Measurements from ENCODE around the gene PDX1. TPM values are rescaled to one million over a fixed set of nuclear protein-coding genes. Genes with fewer than 3 reads are reported as not detected.
"Not testable (repeated sequence)": the region's sequence is repeated elsewhere in the genome, so short reads cannot be mapped to it uniquely, and the experiment has no call there.

Gene PDX1
- total RNA-seq, 5 donors from 2014 or later (not counting 1 experiment from before 2014, with no cell fraction given): not detected

DNA sequence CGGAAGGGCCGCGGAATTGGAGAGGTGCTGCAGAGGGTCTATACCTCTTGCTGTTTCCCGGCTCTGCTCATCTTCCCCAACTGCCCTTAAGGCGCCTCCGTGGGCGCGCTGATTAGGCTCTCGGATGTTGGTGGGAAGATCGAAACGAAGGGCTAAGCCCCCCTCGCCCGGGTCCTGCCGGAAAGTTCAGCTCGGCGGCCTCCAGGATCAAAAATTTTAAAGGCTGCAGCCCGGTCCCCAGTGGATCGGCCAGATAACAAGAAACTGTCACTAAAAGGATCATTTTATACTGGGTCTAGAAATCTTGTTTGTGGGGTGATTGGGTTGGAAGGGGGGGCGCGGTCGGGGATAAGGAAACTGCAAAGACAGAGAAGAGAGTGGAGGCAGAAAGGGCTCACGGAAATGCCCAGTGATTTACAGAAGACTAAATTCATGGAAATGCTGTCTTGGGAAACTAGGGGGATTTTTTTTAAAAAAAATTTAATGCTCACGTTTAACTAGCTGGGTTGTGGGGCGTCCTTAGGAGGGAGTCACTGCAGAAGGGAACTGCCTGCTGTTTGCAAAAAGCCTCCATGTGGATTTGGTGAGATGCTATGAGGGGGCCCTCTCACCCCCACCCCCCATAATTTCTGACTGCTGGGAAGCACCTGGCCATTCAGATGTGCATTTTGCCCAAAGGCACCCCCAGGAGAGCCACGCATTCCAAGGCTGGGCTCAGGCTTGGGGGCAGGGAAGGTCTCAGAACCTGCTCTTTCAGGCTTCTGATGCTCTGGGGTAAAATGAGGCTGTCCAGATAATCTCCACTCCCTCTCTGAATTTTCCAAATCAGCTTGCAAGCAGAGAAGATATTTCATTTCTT, 41.7 kb downstream of the PDX1 start:
- H3K27ac Mint-ChIP-seq: no peak overlapping the region
- peaks cover 4 to 20% (median 18%) of the 10 kb centered on the region in 3 donors for H3K4me1 Mint-ChIP-seq
- Histone ChIP-seq H3K27ac (ENCODE audit: low read length) (no peak overlapping the region), H3K4me3 (ENCODE audit: control insufficient read depth in 1 of 2, extremely low read depth in 1 of 2, low read length in 1 of 2) (peak overlapping the region in 1 of 2 donors; percentile 53), H3K36me3 (ENCODE audit: control insufficient read depth in 2 of 2, extremely low read depth in 1 of 2, insufficient read depth in 1 of 2, low read length in 1 of 2) (no peaks in the 10 kb centered on the region), H3K9me3 (no peaks in the 10 kb centered on the region), H3K27me3 (replicated peaks in 1 of 2; ENCODE audit: control insufficient read depth in 2 of 2, extremely low read depth in 1 of 2, insufficient read depth in 2 of 2, low read length in 1 of 2) (peaks cover 23 to 75% of the 10 kb centered on the region in 2 experiments), H3K4me1 (ENCODE audit: control insufficient read depth in 1 of 2, extremely low read depth in 1 of 2, insufficient read depth in 2 of 2, low read length in 2 of 2) (peaks cover 0 to 16% of the 10 kb centered on the region in 2 experiments)
- ATAC-seq (replicated peaks in 1 of 4) (no peak), DNase-seq (no peak)
- 4% methylated on average over 14 of the region's 25 CpGs for WGBS (ENCODE audit: insufficient coverage)
- H3K27me3 Mint-ChIP-seq: peaks cover 50 to 88% of the 10 kb centered on the region in 2 donors
- H3K4me3 Mint-ChIP-seq: peak overlapping the region in 1 of 3 donors; percentile 56
- POLR2A ChIA-PET: no interaction called here
- CTCF ChIA-PET: interaction anchor here in 1 of 2 donors (0.6 kb wide), 1 partner anchor 38 kb away, joined by 5 read pairs; no protein-coding TSS in a partner anchor
- no peaks in the 10 kb centered on the region for H3K9me3 Mint-ChIP-seq
- H3K36me3 Mint-ChIP-seq: no peaks in the 10 kb centered on the region

DNA sequence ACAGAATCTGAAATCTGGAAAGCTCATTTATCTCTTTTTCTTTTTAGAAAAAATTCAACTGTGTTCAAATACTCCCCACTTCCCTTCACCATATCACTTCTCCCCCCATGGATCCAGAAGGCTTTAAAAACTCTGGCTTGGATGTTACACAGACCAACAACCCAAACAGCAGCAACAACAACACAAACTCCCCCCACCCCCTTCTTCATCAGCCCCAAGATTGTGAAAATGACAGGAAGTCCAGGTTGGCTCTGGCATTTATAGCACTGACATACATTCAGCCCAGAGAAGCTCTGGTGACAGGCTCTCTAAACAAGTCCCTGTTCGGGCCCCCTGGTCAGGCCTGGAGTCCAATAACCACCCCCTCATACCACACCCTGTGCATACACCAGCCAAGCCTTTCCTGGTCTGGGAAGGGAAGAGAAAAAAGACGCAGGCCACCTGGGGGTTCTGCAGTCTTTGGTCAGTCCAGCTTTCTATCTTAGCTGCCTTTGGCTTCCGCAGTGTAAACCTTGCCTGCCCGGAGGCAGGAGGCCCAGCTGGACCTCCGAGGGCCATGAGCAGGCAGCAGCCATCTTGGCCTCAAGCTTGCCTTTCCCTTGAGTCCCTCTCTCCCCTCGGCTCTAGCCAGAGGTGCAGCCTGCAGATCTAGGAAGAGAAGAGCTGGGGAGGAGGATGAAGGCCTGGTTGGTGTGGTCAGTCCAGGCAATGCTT, 42.5 kb downstream of the PDX1 start:
- ATAC-seq (replicated peaks in 1 of 4) (no peak), DNase-seq (no peak)
- Mint-ChIP-seq H3K9me3 (no peaks in the 10 kb centered on the region), H3K27ac (no peak overlapping the region), H3K4me3 (no peak overlapping the region), H3K27me3 (peaks cover 49 to 87% of the 10 kb centered on the region in 2 donors), H3K4me1 (peaks cover 4 to 23% (median 21%) of the 10 kb centered on the region in 3 donors), H3K36me3 (no peaks in the 10 kb centered on the region)
- Histone ChIP-seq H3K4me3 (ENCODE audit: control insufficient read depth in 1 of 2, extremely low read depth in 1 of 2, low read length in 1 of 2) (no peak overlapping the region), H3K27me3 (replicated peaks in 1 of 2; ENCODE audit: control insufficient read depth in 2 of 2, extremely low read depth in 1 of 2, insufficient read depth in 2 of 2, low read length in 1 of 2) (peaks cover 17 to 83% of the 10 kb centered on the region in 2 experiments), H3K36me3 (ENCODE audit: control insufficient read depth in 2 of 2, extremely low read depth in 1 of 2, insufficient read depth in 1 of 2, low read length in 1 of 2) (no peaks in the 10 kb centered on the region), H3K4me1 (ENCODE audit: control insufficient read depth in 1 of 2, extremely low read depth in 1 of 2, insufficient read depth in 2 of 2, low read length in 2 of 2) (peaks cover 0 to 20% of the 10 kb centered on the region in 2 experiments), H3K9me3 (no peaks in the 10 kb centered on the region), H3K27ac (ENCODE audit: low read length) (no peak overlapping the region)
- ChIA-PET CTCF (interaction anchor here in 1 of 2 donors (0.6 kb wide), 1 partner anchor 39 kb away, joined by 5 read pairs; no protein-coding TSS in a partner anchor), POLR2A (no interaction called here)
- WGBS (ENCODE audit: insufficient coverage): 69% methylated on average over 4 of the region's 6 CpGs

DNA sequence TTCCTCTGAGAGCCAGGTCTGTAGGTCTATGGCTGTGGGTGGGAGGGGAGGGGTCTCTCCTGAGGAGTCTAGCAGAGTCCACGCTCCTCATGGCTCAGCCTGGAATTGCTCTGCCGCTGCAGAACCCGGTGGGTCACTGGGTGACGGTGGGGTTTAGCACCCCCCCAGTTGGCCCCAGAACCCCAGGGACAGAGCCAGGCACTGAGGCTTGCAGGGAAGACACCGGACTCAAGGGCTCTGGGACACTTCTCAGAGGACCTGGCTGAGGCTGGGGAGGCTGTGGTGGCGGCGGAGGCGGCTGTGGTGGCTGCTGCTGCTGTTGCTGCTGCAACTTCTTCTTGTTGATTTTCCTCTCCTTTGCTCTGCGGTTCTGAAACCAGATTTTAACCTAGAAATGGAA, 43.2 kb downstream of the PDX1 start:
- H3K27me3 ChIP-seq (replicated peaks in 1 of 2; ENCODE audit: control insufficient read depth in 2 of 2, extremely low read depth in 1 of 2, insufficient read depth in 2 of 2, low read length in 1 of 2): peaks cover 17 to 85% of the 10 kb centered on the region in 2 experiments
- no peaks in the 10 kb centered on the region for H3K9me3 ChIP-seq
- Mint-ChIP-seq H3K27ac (no peak overlapping the region), H3K9me3 (no peaks in the 10 kb centered on the region), H3K27me3 (peaks cover 53 to 87% of the 10 kb centered on the region in 2 donors), H3K4me1 (peaks cover 11 to 30% (median 27%) of the 10 kb centered on the region in 3 donors), H3K4me3 (no peak overlapping the region), H3K36me3 (no peaks in the 10 kb centered on the region)
- POLR2A ChIA-PET: no interaction called here
- ATAC-seq (replicated peaks in 1 of 4) (no peak), DNase-seq (no peak)
- H3K4me1 ChIP-seq (ENCODE audit: control insufficient read depth in 1 of 2, extremely low read depth in 1 of 2, insufficient read depth in 2 of 2, low read length in 2 of 2): peaks cover 0 to 26% of the 10 kb centered on the region in 2 experiments
- no peak overlapping the region for H3K4me3 ChIP-seq (ENCODE audit: control insufficient read depth in 1 of 2, extremely low read depth in 1 of 2, low read length in 1 of 2)
- H3K27ac ChIP-seq (ENCODE audit: low read length): no peak overlapping the region
- 64% methylated on average over 7 of the region's 9 CpGs for whole genome bisulfite sequencing (ENCODE audit: insufficient coverage)
- CTCF ChIA-PET: no interaction called here
- H3K36me3 ChIP-seq (ENCODE audit: control insufficient read depth in 2 of 2, extremely low read depth in 1 of 2, insufficient read depth in 1 of 2, low read length in 1 of 2): no peaks in the 10 kb centered on the region

DNA sequence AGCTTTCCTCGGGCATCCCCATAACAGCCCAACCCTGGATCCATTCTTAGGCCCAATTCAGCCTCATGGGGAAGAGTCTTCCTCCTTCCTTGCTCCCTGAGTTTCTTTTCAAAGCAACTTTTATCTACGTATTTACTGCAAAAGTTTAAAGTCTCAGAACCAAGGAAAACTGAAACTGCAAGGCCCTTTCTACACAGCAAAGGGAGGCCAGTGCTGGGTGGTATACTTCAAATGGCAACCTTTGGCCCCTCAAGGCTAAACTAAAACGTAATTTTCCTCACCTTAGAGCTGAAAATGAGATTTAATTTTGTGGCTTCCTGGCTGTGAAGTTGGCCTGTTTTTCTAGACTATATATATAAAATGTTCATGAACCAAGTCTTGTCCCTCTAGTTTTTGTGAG, 43.7 kb downstream of the PDX1 start:
- Mint-ChIP-seq H3K36me3 (no peaks in the 10 kb centered on the region), H3K27me3 (peaks cover 52 to 83% of the 10 kb centered on the region in 2 donors), H3K4me3 (no peak overlapping the region), H3K4me1 (peaks cover 12 to 31% (median 29%) of the 10 kb centered on the region in 3 donors), H3K9me3 (no peaks in the 10 kb centered on the region), H3K27ac (no peak overlapping the region)
- H3K27me3 ChIP-seq (replicated peaks in 1 of 2; ENCODE audit: control insufficient read depth in 2 of 2, extremely low read depth in 1 of 2, insufficient read depth in 2 of 2, low read length in 1 of 2): peaks cover 17 to 83% of the 10 kb centered on the region in 2 experiments
- no peak for DNase-seq
- WGBS (ENCODE audit: insufficient coverage): 80% methylated on average over 1 of the region's 3 CpGs
- ChIA-PET CTCF (interaction anchor here in 1 of 2 donors (0.7 kb wide), 1 partner anchor 1930 kb away, joined by 3 read pairs; no protein-coding TSS in a partner anchor), POLR2A (no interaction called here)
- no peak for ATAC-seq (replicated peaks in 1 of 4)
- no peaks in the 10 kb centered on the region for H3K36me3 ChIP-seq (ENCODE audit: control insufficient read depth in 2 of 2, extremely low read depth in 1 of 2, insufficient read depth in 1 of 2, low read length in 1 of 2)
- H3K9me3 ChIP-seq: no peaks in the 10 kb centered on the region
- H3K27ac ChIP-seq (ENCODE audit: low read length): no peak overlapping the region
- H3K4me3 ChIP-seq (ENCODE audit: control insufficient read depth in 1 of 2, extremely low read depth in 1 of 2, low read length in 1 of 2): no peak overlapping the region
- H3K4me1 ChIP-seq (ENCODE audit: control insufficient read depth in 1 of 2, extremely low read depth in 1 of 2, insufficient read depth in 2 of 2, low read length in 2 of 2): peaks cover 0 to 29% of the 10 kb centered on the region in 2 experiments

DNA sequence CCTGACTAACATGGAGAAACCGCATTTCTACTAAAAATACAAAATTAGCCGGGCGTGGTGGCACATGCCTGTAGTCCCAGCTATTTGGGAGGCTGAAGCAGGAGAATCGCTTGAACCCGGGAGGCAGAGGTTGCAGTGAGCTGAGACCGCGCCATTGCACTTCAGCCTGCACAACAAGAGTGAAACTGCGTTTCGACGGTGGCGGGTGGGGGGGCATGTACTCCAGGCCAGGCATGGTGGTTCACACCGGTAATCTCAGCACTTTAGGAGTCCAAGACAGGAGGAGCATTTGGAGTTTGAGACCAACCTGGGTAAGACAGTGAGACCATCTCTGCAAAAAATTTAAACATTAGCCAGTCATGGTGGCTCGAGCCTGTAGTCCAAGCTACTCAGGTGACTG, 44.4 kb downstream of the PDX1 start:
- ChIA-PET CTCF (interaction anchor here in 1 of 2 donors (0.6 to 0.7 kb wide), 2 partner anchors 8 to 1931 kb away, joined by 3 to 7 read pairs; no protein-coding TSS in a partner anchor), POLR2A (interaction anchor here in 1 of 2 donors (0.6 kb wide), 1 partner anchor 849 kb away, joined by 3 read pairs; no protein-coding TSS in a partner anchor)
- not testable (repeated sequence) for ATAC-seq (replicated peaks in 1 of 4); H3K36me3 ChIP-seq (ENCODE audit: control insufficient read depth in 2 of 2, extremely low read depth in 1 of 2, insufficient read depth in 1 of 2, low read length in 1 of 2); H3K27ac ChIP-seq (ENCODE audit: low read length); H3K4me3 Mint-ChIP-seq; DNase-seq; H3K27ac Mint-ChIP-seq; H3K9me3 Mint-ChIP-seq; H3K4me3 ChIP-seq (ENCODE audit: control insufficient read depth in 1 of 2, extremely low read depth in 1 of 2, low read length in 1 of 2); H3K9me3 ChIP-seq; H3K36me3 Mint-ChIP-seq
- peaks cover 48 to 79% of the 10 kb centered on the region in 2 donors for H3K27me3 Mint-ChIP-seq
- peaks cover 14 to 33% (median 30%) of the 10 kb centered on the region in 3 donors for H3K4me1 Mint-ChIP-seq
- Histone ChIP-seq H3K4me1 (ENCODE audit: control insufficient read depth in 1 of 2, extremely low read depth in 1 of 2, insufficient read depth in 2 of 2, low read length in 2 of 2) (peaks cover 0 to 29% of the 10 kb centered on the region in 2 experiments), H3K27me3 (replicated peaks in 1 of 2; ENCODE audit: control insufficient read depth in 2 of 2, extremely low read depth in 1 of 2, insufficient read depth in 2 of 2, low read length in 1 of 2) (peaks cover 17 to 85% of the 10 kb centered on the region in 2 experiments)
- 69% methylated on average over 12 of the region's 13 CpGs for WGBS (ENCODE audit: insufficient coverage)

DNA sequence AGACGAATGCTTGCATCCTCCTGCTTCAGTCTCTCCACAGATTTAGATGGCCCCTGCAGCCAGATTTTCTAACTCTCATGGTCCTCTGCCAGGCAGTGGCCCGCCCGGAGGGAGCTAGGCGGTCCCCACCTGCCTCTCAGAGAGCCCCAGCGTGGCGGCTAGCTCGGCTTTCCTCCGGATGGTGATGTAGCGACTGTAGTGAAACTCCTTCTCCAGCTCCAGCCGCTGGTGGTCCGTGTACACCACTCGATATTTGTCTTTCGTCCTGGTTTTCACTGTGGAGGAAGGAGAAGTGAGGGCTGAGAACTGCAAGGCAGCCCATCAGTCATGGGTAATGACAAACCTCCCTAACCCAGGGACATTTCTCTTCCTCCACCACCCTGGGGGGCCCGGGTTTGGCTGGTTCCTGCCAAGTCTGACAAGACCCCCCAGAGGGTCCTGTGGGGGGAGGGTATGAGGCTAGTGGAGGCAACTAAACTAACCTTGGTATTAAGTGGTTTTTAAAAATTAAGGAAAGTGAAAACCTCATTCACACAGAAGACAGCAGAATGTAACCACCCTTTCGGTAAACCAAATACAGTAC, 45.0 kb downstream of the PDX1 start:
- H3K27me3 Mint-ChIP-seq: peaks cover 53 to 80% of the 10 kb centered on the region in 2 donors
- no peaks in the 10 kb centered on the region for H3K36me3 Mint-ChIP-seq
- Histone ChIP-seq H3K27ac (ENCODE audit: low read length) (no peak overlapping the region), H3K4me1 (ENCODE audit: control insufficient read depth in 1 of 2, extremely low read depth in 1 of 2, insufficient read depth in 2 of 2, low read length in 2 of 2) (peaks cover 0 to 29% of the 10 kb centered on the region in 2 experiments), H3K36me3 (ENCODE audit: control insufficient read depth in 2 of 2, extremely low read depth in 1 of 2, insufficient read depth in 1 of 2, low read length in 1 of 2) (no peaks in the 10 kb centered on the region), H3K27me3 (replicated peaks in 1 of 2; ENCODE audit: control insufficient read depth in 2 of 2, extremely low read depth in 1 of 2, insufficient read depth in 2 of 2, low read length in 1 of 2) (peaks cover 19 to 85% of the 10 kb centered on the region in 2 experiments), H3K4me3 (ENCODE audit: control insufficient read depth in 1 of 2, extremely low read depth in 1 of 2, low read length in 1 of 2) (no peak overlapping the region), H3K9me3 (no peaks in the 10 kb centered on the region)
- ATAC-seq (replicated peaks in 1 of 4) (no peak), DNase-seq (no peak)
- ChIA-PET CTCF (interaction anchor here in 1 of 2 donors (0.6 kb wide), 1 partner anchor 9 kb away, joined by 7 read pairs; no protein-coding TSS in a partner anchor), POLR2A (interaction anchor here in 1 of 2 donors (0.6 kb wide), 1 partner anchor 848 kb away, joined by 3 read pairs; no protein-coding TSS in a partner anchor)
- H3K27ac Mint-ChIP-seq: no peak overlapping the region
- H3K4me1 Mint-ChIP-seq: peaks cover 21 to 37% (median 36%) of the 10 kb centered on the region in 3 donors
- H3K4me3 Mint-ChIP-seq: no peak overlapping the region
- WGBS (ENCODE audit: insufficient coverage): no CpG with 5 or more reads among the region's 15 CpGs
- H3K9me3 Mint-ChIP-seq: no peaks in the 10 kb centered on the region
